ENCODE measurements around the gene WASL.

- TF ChIP-seq CTCF (conservative IDR thresholded peaks at IDR 0.05; ENCODE audit: low read length) (no peak), EZH2phosphoT487 (IDR thresholded peaks at IDR 0.05; ENCODE audit: borderline replicate concordance, low read depth, low read length) (no peak)
Observed at GRCh38 chr7:123751821-123752220, 3.0 kb upstream of the WASL start.
